HepG2 (cell line): ENCODE results near the gene S100P. TPM values are rescaled to one million over a fixed set of nuclear protein-coding genes. Genes with fewer than 3 reads are reported as not detected.

Experiments
- AKNA ChIP-seq: sonication (generic); formaldehyde crosslinking; IDR thresholded peaks from 2 replicates; pipeline ENCODE4 v1.4.0; 2020; ENCODE audit warnings: missing genetic modification reagents, borderline replicate concordance
- FOXM1 ChIP-seq: sonication (generic); formaldehyde crosslinking; IDR thresholded peaks from 2 replicates; pipeline ENCODE4 v1.5.0; 2020; ENCODE audit warnings: missing genetic modification reagents
- MAZ ChIP-seq, 2 experiments: sonication (generic) in 1 of 2; formaldehyde crosslinking in 1 of 2; IDR thresholded peaks; 2 replicates each; pipeline versions ENCODE4 v1.5.0 to v1.6.1; 2012 to 2020; ENCODE audit warnings: low read depth in 2 of 2, mild to moderate bottlenecking in 2 of 2, borderline replicate concordance in 1 of 2, improper control_type of control experiment in 1 of 2, low read length in 1 of 2, missing genetic modification reagents in 1 of 2, moderate library complexity in 1 of 2
- MLXIP ChIP-seq: sonication (generic); formaldehyde crosslinking; IDR thresholded peaks from 2 replicates; pipeline ENCODE4 v1.9.0; 2021; ENCODE audit warnings: missing genetic modification reagents, borderline replicate concordance
- PTBP1 ChIP-seq: fragments of 200-400 bp; formaldehyde crosslinking; IDR thresholded peaks from 2 replicates; pipeline ENCODE4 v1.6.1; 2018; ENCODE audit warnings: low read length, low read depth; ENCODE audit not compliant: poor library complexity, severe bottlenecking
- SIX4 ChIP-seq: sonication (generic); formaldehyde crosslinking; IDR thresholded peaks from 2 replicates; pipeline ENCODE4 v1.4.0; 2020; ENCODE audit warnings: missing genetic modification reagents
- ZNF138 ChIP-seq: sonication (generic); formaldehyde crosslinking; IDR thresholded peaks from 2 replicates; pipeline ENCODE4 v1.5.0; 2020; ENCODE audit warnings: mild to moderate bottlenecking, low read depth, missing genetic modification reagents
- ZNF292 ChIP-seq: sonication (generic); formaldehyde crosslinking; IDR thresholded peaks from 2 replicates; pipeline ENCODE4 v1.8.1; 2022; ENCODE audit warnings: mild to moderate bottlenecking, low read depth, missing genetic modification reagents, borderline replicate concordance
- ZNF317 ChIP-seq: sonication (generic); formaldehyde crosslinking; IDR thresholded peaks from 2 replicates; pipeline ENCODE4 v1.5.0; 2020; ENCODE audit warnings: mild to moderate bottlenecking, missing genetic modification reagents
- ZNF441 ChIP-seq: sonication (generic); formaldehyde crosslinking; IDR thresholded peaks from 2 replicates; pipeline ENCODE4 v1.7.0; 2021; ENCODE audit warnings: missing genetic modification reagents, borderline replicate concordance
- ZNF703 ChIP-seq: sonication (generic); formaldehyde crosslinking; IDR thresholded peaks from 2 replicates; pipeline ENCODE4 v1.5.1; 2020; ENCODE audit warnings: missing genetic modification reagents, mild to moderate bottlenecking, moderate library complexity, borderline replicate concordance
- polyA plus RNA-seq, 8 experiments: library from polyadenylated mRNA; depleted of rRNA in 3 of 8; stranded (reverse) in 7 of 8; unstranded in 1 of 8; fragments of >200 nt; fragmentation: Illumina TruSeq in 4 of 8; extraction: Trizol in 4 of 8; gene quantifications; 2 replicates each; pipeline versions ENCODE4 v1.2.1 to v1.2.3, GENCODE V29; 2011 to 2016; ENCODE audit warnings: low read depth in 4 of 8, missing spikeins in 1 of 8, mixed read lengths in 1 of 8; ENCODE audit not compliant: insufficient read depth in 1 of 8
- total RNA-seq, 5 experiments: library from RNA; depleted of rRNA; stranded (reverse); fragments of >200 nt; fragmentation: Illumina TruSeq; extraction: Trizol; gene quantifications; 2 replicates each; pipeline ENCODE4 v1.2.3, GENCODE V29; 2016; ENCODE audit warnings: low read depth in 1 of 5
- TF ChIP-seq, protein P1 (sequence below): sonication (generic); formaldehyde crosslinking; IDR thresholded peaks from 2 replicates; pipeline ENCODE4 v1.4.0; 2020; ENCODE audit warnings: missing genetic modification reagents
- TF ChIP-seq, protein P2 (sequence below): IDR thresholded peaks from 2 replicates; pipeline ENCODE4 v1.6.1; 2016; ENCODE audit warnings: mild to moderate bottlenecking
- TF ChIP-seq, protein P3 (sequence below): fragments of 450-650 bp; IDR thresholded peaks from 2 replicates; pipeline ENCODE4 v1.6.1; 2017

Gene S100P
- total and polyA plus RNA-seq, 2 of the 13 experiments (the other 11 are each of a cell fraction or from before 2014, with no cell fraction given), result 278 to 1,649 TPM

- TF ChIP-seq, protein P1, sequence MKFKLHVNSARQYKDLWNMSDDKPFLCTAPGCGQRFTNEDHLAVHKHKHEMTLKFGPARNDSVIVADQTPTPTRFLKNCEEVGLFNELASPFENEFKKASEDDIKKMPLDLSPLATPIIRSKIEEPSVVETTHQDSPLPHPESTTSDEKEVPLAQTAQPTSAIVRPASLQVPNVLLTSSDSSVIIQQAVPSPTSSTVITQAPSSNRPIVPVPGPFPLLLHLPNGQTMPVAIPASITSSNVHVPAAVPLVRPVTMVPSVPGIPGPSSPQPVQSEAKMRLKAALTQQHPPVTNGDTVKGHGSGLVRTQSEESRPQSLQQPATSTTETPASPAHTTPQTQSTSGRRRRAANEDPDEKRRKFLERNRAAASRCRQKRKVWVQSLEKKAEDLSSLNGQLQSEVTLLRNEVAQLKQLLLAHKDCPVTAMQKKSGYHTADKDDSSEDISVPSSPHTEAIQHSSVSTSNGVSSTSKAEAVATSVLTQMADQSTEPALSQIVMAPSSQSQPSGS (CRISPR knock-in tag), result peak; percentile 90
- TF ChIP-seq ZNF317 (CRISPR knock-in tag) (peak; percentile 91), ZNF441 (CRISPR knock-in tag) (no peak), ZNF703 (CRISPR knock-in tag) (peak; percentile 25; the same call in 1 of the 2 replicates), AKNA (CRISPR knock-in tag) (no peak), ZNF138 (0 out of 2 replicates have a peak, but pooled peaks have one; percentile 82), PTBP1 (no peak), FOXM1 (CRISPR knock-in tag) (no peak), MAZ (IDR thresholded peaks at IDR 0.05; ENCODE audit: borderline replicate concordance, low read depth, low read length) (no peak), MAZ (CRISPR knock-in tag; IDR thresholded peaks at IDR 0.05; ENCODE audit: low read depth) (peak; percentile 90), ZNF292 (CRISPR knock-in tag) (peak; percentile 88; the same call in 1 of the 2 replicates), SIX4 (CRISPR knock-in tag) (peak; percentile 76), MLXIP (CRISPR knock-in tag) (no peak)
- TF ChIP-seq, protein P2, sequence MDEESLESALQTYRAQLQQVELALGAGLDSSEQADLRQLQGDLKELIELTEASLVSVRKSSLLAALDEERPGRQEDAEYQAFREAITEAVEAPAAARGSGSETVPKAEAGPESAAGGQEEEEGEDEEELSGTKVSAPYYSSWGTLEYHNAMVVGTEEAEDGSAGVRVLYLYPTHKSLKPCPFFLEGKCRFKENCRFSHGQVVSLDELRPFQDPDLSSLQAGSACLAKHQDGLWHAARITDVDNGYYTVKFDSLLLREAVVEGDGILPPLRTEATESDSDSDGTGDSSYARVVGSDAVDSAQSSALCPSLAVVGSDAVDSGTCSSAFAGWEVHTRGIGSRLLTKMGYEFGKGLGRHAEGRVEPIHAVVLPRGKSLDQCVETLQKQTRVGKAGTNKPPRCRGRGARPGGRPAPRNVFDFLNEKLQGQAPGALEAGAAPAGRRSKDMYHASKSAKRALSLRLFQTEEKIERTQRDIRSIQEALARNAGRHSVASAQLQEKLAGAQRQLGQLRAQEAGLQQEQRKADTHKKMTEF (CRISPR knock-in tag), result peak; percentile 99
- TF ChIP-seq, protein P3, sequence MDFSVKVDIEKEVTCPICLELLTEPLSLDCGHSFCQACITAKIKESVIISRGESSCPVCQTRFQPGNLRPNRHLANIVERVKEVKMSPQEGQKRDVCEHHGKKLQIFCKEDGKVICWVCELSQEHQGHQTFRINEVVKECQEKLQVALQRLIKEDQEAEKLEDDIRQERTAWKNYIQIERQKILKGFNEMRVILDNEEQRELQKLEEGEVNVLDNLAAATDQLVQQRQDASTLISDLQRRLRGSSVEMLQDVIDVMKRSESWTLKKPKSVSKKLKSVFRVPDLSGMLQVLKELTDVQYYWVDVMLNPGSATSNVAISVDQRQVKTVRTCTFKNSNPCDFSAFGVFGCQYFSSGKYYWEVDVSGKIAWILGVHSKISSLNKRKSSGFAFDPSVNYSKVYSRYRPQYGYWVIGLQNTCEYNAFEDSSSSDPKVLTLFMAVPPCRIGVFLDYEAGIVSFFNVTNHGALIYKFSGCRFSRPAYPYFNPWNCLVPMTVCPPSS, result no peak
Measured at GRCh38 chr4:6695660-6696610, 2.3 kb downstream of the S100P start (continued).
